Measurements from ENCODE around the gene CDC6. TPM values are rescaled to one million over a fixed set of nuclear protein-coding genes. Genes with fewer than 3 reads are reported as not detected.
A peak's percentile ranks its signal among the peaks of the same experiment; 100 is the strongest.

CDC6 gene, protein sequence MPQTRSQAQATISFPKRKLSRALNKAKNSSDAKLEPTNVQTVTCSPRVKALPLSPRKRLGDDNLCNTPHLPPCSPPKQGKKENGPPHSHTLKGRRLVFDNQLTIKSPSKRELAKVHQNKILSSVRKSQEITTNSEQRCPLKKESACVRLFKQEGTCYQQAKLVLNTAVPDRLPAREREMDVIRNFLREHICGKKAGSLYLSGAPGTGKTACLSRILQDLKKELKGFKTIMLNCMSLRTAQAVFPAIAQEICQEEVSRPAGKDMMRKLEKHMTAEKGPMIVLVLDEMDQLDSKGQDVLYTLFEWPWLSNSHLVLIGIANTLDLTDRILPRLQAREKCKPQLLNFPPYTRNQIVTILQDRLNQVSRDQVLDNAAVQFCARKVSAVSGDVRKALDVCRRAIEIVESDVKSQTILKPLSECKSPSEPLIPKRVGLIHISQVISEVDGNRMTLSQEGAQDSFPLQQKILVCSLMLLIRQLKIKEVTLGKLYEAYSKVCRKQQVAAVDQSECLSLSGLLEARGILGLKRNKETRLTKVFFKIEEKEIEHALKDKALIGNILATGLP
- total RNA-seq, result 10 to 100 TPM; 81.1 to 98.8 TPM

DNA sequence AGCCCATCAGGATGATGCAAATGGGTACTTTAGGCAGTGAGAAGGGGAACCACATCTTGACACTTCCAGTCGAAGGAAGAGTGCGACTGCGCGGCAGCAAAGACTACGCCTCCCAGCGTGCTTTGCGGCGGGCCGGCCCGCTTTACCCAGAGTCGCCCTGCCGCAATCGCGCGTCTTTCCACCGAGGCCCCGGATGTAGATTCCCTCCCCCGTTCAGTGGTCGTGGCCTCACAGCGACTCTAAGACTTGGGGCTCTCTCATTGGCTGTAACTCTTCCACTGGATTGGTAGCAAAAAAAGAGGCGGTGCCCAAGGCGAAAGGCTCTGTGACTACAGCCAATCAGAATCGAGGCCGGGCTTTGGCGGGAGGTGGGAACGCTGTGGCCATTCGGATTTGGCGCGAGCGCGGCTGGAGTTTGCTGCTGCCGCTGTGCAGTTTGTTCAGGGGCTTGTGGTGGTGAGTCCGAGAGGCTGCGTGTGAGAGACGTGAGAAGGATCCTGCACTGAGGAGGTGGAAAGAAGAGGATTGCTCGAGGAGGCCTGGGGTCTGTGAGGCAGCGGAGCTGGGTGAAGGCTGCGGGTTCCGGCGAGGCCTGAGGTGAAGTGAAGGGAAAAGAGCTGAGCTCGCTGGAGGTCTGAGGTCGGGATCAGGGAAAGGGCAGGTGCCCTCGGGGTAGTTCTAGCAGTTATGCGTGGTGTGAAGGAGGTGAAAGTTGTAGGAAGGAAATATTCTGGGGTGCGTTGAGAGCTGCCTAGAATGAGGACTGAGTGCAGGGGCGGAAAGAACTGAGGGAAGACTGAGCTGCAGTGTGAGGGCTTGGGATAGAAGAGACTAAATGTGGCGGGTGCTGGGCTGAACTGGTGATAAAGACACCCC lies at the start of gene CDC6:
TSS of gene CDC6 (plus strand) at position 386 of the 876 bp plus-strand sequence. CDS start 1,542 bp downstream, outside the sequence.
- peak; percentile 100 for DNase-seq
- no peaks in the 10 kb centered on the region for H3K27me3 Mint-ChIP-seq

DNA sequence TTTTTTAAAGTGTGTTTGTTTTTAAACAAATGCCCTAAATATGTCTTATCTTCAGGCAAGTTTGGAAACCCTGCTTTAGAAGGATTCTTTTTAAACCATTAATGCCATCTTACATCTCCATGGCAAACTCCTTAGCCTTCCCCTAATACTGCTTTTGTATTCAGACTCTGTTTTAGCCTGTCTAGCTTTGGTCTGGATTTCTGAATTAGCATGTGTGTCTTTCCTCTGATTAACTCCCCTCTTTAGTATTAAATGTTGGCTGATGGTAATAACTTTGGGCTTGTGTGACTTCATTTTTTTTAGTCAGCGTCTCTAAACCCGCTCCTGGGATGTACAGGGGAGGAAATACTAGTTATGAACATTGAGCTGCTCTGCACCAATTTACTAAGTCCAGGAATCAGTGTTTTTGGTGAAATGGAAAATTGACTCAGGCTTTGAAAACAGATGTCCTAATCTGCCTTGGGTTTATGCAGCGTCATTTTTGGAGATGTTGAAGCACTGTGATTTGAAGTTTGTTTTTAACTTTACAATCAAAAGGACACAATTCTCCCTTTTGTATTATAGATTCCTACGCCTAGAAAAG lies 46.3 kb upstream of the CDC6 start:
- no peaks in the 10 kb centered on the region for H3K9me3 Mint-ChIP-seq
- no peak overlapping the region for H3K27ac Mint-ChIP-seq
- POLR2A ChIA-PET, result no interaction called here
- no peak overlapping the region for H3K4me3 Mint-ChIP-seq
- CTCF ChIA-PET, result interaction anchor here (0.6 to 1.6 kb wide), 3 partner anchors 10 to 752 kb away, joined by 3 to 4 read pairs (median 3); no protein-coding TSS in a partner anchor
- H3K36me3 Mint-ChIP-seq (ENCODE audit: low read depth), result peaks cover 8% of the 10 kb centered on the region
- DNase-seq, result no peak
- no peaks in the 10 kb centered on the region for H3K27me3 Mint-ChIP-seq
- H3K4me1 Mint-ChIP-seq, result peaks cover 17% of the 10 kb centered on the region

More for the DNA sequence above, at the start of gene CDC6:
- ChIA-PET CTCF (interaction anchor here (0.6 to 1.6 kb wide), 8 partner anchors 17 to 307 kb away, joined by 3 to 6 read pairs (median 4); partner anchors contain the start of gene PSMD3), POLR2A (interaction anchor here (0.6 to 1.1 kb wide), 5 partner anchors 13 to 655 kb away, joined by 3 to 4 read pairs (median 3); partner anchors contain the start of gene WIPF2)
- peak within 1 kb of the TSS; percentile 99 for H3K4me3 Mint-ChIP-seq
- H3K36me3 Mint-ChIP-seq (ENCODE audit: low read depth), result peaks cover 32% of the 10 kb centered on the region
- peaks cover 52% of the 10 kb centered on the region for H3K4me1 Mint-ChIP-seq
- H3K9me3 Mint-ChIP-seq, result no peaks in the 10 kb centered on the region
- peak within 1 kb of the TSS; percentile 99 for H3K27ac Mint-ChIP-seq

DNA sequence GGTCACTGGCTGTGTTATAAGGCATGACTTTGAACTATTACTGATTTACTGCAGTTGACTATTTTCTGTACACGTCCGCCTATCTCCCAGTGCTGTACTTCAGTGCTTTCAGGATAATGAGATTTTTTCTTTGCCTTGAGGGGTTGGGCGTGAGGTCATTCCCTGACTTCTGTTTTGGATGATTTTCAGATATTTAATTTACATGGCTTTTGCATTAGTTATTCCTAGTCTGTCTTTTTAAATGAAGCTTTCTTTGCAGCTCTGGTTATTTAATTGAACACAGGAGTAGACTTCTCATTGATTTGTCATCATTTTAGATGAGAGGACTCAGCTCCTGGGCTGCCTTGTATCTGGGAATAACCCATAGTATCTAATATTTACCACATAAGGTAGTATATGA lies 44.9 kb upstream of the CDC6 start:
- ChIA-PET CTCF (interaction anchor here (0.6 to 0.8 kb wide), 2 partner anchors 11 to 19 kb away, joined by 3 read pairs; no protein-coding TSS in a partner anchor), POLR2A (no interaction called here)
- H3K27ac Mint-ChIP-seq, result no peak overlapping the region
- H3K4me1 Mint-ChIP-seq, result peaks cover 17% of the 10 kb centered on the region
- H3K36me3 Mint-ChIP-seq (ENCODE audit: low read depth), result peaks cover 8% of the 10 kb centered on the region
- DNase-seq, result no peak
- no peaks in the 10 kb centered on the region for H3K9me3 Mint-ChIP-seq
- no peak overlapping the region for H3K4me3 Mint-ChIP-seq
- H3K27me3 Mint-ChIP-seq, result no peaks in the 10 kb centered on the region

DNA sequence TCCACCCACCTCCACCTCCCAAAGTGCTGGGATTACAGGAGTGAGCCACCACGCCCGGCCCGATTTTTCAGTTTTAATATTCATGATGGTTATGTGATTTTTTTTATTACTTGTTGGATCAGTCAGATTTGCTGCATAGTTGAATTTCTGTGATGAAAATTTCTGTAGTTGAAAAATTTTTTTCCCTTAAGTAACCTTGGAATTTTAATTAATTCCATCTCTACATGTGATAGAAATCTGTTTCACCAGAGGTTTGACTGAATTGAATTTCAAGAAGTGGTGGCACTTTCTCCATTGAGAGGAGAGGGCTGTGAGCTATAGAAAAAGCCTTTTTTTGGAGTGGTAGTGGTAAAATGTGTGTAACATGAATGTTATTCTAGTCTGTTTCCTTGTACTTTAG lies 43.9 kb upstream of the CDC6 start:
- H3K4me1 Mint-ChIP-seq, result peaks cover 17% of the 10 kb centered on the region
- CTCF ChIA-PET, result interaction anchor here (0.6 to 1.1 kb wide), 2 partner anchors 23 to 254 kb away, joined by 3 read pairs; no protein-coding TSS in a partner anchor
- H3K4me3 Mint-ChIP-seq, result no peak overlapping the region
- no peaks in the 10 kb centered on the region for H3K9me3 Mint-ChIP-seq
- DNase-seq, result no peak
- POLR2A ChIA-PET, result no interaction called here
- H3K27me3 Mint-ChIP-seq, result no peaks in the 10 kb centered on the region
- no peak overlapping the region for H3K27ac Mint-ChIP-seq
- H3K36me3 Mint-ChIP-seq (ENCODE audit: low read depth), result peaks cover 8% of the 10 kb centered on the region

DNA sequence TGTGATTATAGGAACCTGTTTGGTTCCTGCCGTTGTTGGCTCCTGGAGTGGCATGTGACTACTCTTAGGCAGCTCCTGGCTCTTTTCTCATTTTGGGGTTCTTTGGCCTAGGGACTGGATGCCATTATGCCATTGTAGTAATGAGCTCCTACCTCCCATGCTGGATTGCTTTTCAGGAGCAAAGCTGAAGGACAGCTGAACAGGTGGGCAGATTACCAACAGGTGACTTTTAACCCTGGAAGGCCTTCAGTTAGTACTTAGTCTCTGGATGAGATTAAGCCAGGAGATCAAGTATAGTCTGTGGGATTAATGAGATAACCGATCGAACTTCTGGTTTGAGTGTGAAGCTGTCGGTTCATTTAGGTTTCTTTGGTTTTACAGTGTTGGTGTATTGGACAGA lies 43.4 kb upstream of the CDC6 start:
- Mint-ChIP-seq H3K36me3 (ENCODE audit: low read depth) (peaks cover 8% of the 10 kb centered on the region), H3K4me3 (no peak overlapping the region), H3K27me3 (no peaks in the 10 kb centered on the region), H3K27ac (no peak overlapping the region), H3K4me1 (peaks cover 17% of the 10 kb centered on the region), H3K9me3 (no peaks in the 10 kb centered on the region)
- POLR2A ChIA-PET, result no interaction called here
- CTCF ChIA-PET, result interaction anchor here (0.6 to 1.1 kb wide), 2 partner anchors 23 to 254 kb away, joined by 3 read pairs; no protein-coding TSS in a partner anchor
- DNase-seq, result no peak

DNA sequence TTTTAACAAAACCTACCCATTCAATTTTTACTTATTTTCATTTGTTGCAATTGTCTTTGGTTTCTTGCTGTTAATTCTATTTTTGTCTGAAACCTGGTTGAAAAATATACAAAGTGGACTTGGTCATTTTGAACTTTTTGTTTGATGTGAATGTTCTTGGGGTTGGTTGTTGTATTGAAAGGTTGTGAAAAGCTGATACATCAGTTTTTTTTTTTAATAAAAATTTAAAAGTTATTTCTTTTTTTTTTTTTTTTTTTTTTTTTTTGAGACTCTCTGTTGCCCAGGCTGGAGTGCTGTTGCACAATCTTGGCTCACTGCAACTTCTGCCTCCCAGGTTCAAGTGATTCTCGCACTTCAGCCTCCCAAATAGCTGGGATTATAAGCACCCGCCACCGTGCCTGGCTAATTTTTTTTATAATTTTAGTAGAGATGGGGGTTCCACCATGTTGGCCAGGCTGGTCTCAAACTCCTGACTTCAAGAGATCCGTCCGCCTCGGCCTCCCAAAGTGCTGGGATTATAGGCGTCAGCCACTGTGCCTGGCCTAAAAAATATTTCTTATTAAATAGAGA lies 39.7 kb upstream of the CDC6 start:
- no peak overlapping the region for H3K27ac Mint-ChIP-seq
- no peaks in the 10 kb centered on the region for H3K9me3 Mint-ChIP-seq
- no peaks in the 10 kb centered on the region for H3K27me3 Mint-ChIP-seq
- ChIA-PET POLR2A (no interaction called here), CTCF (interaction anchor here (0.6 kb wide), 1 partner anchor 196 kb away, joined by 3 read pairs; no protein-coding TSS in a partner anchor)
- DNase-seq, result no peak
- H3K36me3 Mint-ChIP-seq (ENCODE audit: low read depth), result peaks cover 8% of the 10 kb centered on the region
- H3K4me3 Mint-ChIP-seq, result no peak overlapping the region
- peaks cover 6% of the 10 kb centered on the region for H3K4me1 Mint-ChIP-seq

DNA sequence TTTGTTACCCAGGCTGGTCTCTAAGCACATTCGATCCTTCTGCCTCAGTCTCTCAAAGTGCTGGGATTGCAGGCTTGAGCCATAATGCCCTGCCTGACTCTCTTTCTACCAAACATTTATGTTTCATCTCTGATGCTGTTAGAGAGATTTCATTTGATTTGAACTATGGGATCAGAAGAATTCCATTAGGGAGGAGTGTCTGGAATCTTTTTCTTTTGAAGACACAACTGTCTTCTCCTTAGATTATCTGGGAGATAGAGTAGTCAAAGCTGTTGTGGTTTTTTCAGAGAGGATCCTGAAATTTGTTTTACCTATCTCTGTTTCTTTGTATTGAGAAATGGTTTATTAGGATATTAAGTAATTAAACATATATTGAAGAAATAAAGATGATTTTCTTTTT lies 39.2 kb upstream of the CDC6 start:
- H3K36me3 Mint-ChIP-seq (ENCODE audit: low read depth), result peaks cover 8% of the 10 kb centered on the region
- ChIA-PET POLR2A (no interaction called here), CTCF (interaction anchor here (0.6 kb wide), 1 partner anchor 197 kb away, joined by 3 read pairs; no protein-coding TSS in a partner anchor)
- H3K4me1 Mint-ChIP-seq, result peaks cover 6% of the 10 kb centered on the region
- H3K9me3 Mint-ChIP-seq, result no peaks in the 10 kb centered on the region
- no peak for DNase-seq
- H3K27ac Mint-ChIP-seq, result no peak overlapping the region
- H3K27me3 Mint-ChIP-seq, result no peaks in the 10 kb centered on the region
- H3K4me3 Mint-ChIP-seq, result no peak overlapping the region

DNA sequence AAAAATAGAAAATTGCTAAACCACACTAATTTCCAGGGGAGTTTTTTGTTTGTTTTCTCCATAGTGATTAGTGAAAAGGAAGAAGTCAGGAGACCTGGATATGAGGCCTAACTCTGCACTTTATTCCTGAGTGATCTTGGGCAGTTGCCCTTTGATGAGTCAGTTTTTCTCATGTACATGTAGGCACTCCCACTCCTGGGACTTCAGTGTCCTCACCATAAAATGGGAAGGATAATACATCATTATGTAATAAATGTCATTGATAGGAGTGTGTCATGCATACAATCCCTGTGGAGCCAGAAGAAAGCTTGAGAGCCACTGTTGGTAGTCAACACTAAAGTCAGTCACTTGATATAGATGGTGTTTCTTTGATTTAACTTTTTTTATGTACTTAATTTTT lies 36.1 kb upstream of the CDC6 start:
- no peak overlapping the region for H3K27ac Mint-ChIP-seq
- DNase-seq, result no peak
- no peaks in the 10 kb centered on the region for H3K4me1 Mint-ChIP-seq
- CTCF ChIA-PET, result no interaction called here
- POLR2A ChIA-PET, result no interaction called here
- no peaks in the 10 kb centered on the region for H3K27me3 Mint-ChIP-seq
- no peak overlapping the region for H3K4me3 Mint-ChIP-seq
- no peaks in the 10 kb centered on the region for H3K9me3 Mint-ChIP-seq
- H3K36me3 Mint-ChIP-seq (ENCODE audit: low read depth), result peaks cover 2% of the 10 kb centered on the region

DNA sequence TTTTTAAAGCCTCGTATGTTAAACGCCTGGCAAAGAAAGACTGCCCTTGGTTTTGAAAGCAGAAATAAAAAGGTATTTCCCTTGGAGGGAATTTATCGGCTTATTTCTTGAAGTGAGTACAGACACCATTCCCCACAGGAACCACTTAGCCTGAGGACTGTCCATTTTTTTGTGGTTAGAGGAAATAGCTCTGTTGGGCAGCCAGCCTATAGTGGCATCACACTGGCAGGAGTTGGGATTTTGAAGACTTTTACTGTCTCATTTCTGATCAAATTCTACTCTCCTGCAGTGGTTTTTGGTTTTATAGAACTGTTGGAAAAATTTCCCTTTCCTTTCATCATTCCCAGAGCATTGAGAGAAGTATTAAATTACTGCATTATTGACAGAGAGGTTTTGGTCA lies 34.1 kb upstream of the CDC6 start:
- H3K4me1 Mint-ChIP-seq, result no peaks in the 10 kb centered on the region
- no peak for DNase-seq
- POLR2A ChIA-PET, result no interaction called here
- no peaks in the 10 kb centered on the region for H3K9me3 Mint-ChIP-seq
- H3K4me3 Mint-ChIP-seq, result no peak overlapping the region
- CTCF ChIA-PET, result no interaction called here
- H3K27ac Mint-ChIP-seq, result no peak overlapping the region
- peaks cover 15% of the 10 kb centered on the region for H3K36me3 Mint-ChIP-seq (ENCODE audit: low read depth)
- H3K27me3 Mint-ChIP-seq, result no peaks in the 10 kb centered on the region

DNA sequence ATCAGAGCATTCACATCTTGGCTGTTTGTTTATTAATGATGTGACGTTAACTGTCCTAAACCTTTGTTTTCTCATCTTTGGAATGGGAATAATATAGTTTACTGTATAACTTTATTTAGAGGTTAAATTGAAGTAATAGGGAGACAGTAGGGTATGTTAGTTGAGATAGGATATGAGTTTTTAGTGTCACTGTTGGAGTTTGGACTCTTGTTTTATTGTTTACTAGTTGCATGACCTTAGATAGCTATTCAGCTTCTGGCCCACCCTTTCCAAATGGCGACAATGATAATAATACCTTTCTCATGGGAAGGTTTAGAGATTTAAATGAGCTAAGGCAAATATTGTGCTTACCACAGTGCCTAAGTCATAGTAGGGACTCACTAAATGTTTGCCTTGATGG lies 28.2 kb upstream of the CDC6 start:
- ChIA-PET POLR2A (no interaction called here), CTCF (interaction anchor here (0.6 kb wide), 3 partner anchors 48 to 265 kb away, joined by 3 to 4 read pairs (median 3); no protein-coding TSS in a partner anchor)
- DNase-seq, result no peak
- peaks cover 46% of the 10 kb centered on the region for H3K36me3 Mint-ChIP-seq (ENCODE audit: low read depth)
- no peaks in the 10 kb centered on the region for H3K9me3 Mint-ChIP-seq
- H3K4me1 Mint-ChIP-seq, result no peaks in the 10 kb centered on the region
- no peak overlapping the region for H3K27ac Mint-ChIP-seq
- H3K27me3 Mint-ChIP-seq, result no peaks in the 10 kb centered on the region
- no peak overlapping the region for H3K4me3 Mint-ChIP-seq

DNA sequence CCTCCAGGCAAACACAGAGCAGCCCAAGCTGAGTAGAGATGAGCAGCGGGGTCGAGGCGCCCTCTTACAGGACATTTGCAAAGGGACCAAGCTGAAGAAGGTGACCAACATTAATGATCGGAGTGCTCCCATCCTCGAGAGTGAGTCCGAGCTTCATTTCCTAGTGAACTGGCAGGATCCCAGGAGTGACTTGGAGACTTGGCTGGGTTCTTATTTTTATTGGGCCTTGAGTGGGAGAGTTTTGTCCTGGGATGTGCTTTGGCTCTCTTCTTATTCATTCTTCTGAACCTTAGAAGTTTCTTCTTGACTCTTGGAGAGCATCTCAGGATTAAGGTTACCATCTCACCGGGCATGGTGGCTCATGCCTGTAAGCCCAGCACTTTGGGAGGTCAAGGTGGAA lies 27.2 kb upstream of the CDC6 start:
- ChIA-PET POLR2A (no interaction called here), CTCF (interaction anchor here (0.8 kb wide), 1 partner anchor 247 kb away, joined by 3 read pairs; no protein-coding TSS in a partner anchor)
- H3K4me3 Mint-ChIP-seq, result no peak overlapping the region
- no peaks in the 10 kb centered on the region for H3K9me3 Mint-ChIP-seq
- H3K27ac Mint-ChIP-seq, result no peak overlapping the region
- peaks cover 52% of the 10 kb centered on the region for H3K36me3 Mint-ChIP-seq (ENCODE audit: low read depth)
- no peak for DNase-seq
- H3K4me1 Mint-ChIP-seq, result no peaks in the 10 kb centered on the region
- H3K27me3 Mint-ChIP-seq, result no peaks in the 10 kb centered on the region

All from activated CD4-positive, alpha-beta T cell treated with anti-CD3 and anti-CD28 coated beads, Interleukin-2, amount 10 ng/mL, durations not matched to agents 7 days and 5 days (primary cell).